ENCODE data around the gene AZU1.

DNA sequence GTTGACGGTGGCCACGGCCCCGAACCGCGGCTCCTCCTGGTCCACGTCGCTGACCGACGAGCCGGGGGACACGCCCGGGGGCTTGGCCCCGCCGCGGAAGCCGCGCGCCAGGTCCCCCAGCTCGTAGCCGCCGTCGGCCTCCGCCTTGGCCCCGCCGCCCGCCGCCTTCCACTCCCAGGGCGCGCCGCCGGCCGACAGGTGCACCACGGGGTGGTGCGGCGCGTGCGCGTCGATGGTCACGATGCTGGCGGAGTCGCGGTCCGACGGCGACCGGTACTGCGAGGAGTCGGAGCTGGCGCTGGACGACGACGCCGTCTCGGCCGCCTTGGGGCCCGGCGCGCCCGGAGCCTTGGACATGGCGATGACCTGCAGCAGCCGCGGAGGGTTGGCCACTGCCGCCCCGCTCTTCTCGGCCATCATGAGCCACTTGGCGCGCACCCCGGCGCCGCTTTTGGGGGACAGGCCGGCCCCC is 14.9 kb upstream of the AZU1 start:
- TF ChIP-seq POLR2AphosphoS5 (IDR thresholded peaks at IDR 0.05; ENCODE audit: borderline replicate concordance, low read depth, low read length) (no peak; the same call in 1 of the 2 replicates), EZH2 (IDR thresholded peaks at IDR 0.05) (no peak), FOXP2 (optimal IDR thresholded peaks at IDR 0.05; ENCODE audit: control extremely low read depth, extremely low read length, insufficient read depth) (no peak)

Measured in SK-N-MC (cell line).